Measurements from ENCODE around the gene ELFN2.

Gene ELFN2

DNA sequence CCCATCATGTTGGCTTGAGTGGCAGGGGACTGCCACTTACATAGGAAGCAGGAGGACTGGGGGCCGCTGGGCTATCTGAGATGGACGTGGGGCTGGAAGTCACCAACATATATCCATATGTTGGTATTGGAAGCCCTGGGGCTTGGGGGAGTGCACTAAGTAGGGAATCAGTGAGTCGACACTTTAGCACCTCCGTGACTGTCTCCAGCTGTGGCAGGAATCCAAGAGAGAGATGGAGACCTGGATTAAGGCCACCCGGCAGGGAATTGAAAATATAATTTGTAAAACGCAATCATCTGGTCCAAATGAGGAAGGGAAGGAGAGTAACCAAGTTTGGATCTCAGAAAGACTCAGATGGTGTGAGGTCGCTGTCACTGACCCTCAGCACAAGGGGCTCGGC lies 68.4 kb downstream of the ELFN2 start:
- no peak for DNase-seq (ENCODE audit: low read depth in 3 of 3, low spot score in 1 of 3)

DNA sequence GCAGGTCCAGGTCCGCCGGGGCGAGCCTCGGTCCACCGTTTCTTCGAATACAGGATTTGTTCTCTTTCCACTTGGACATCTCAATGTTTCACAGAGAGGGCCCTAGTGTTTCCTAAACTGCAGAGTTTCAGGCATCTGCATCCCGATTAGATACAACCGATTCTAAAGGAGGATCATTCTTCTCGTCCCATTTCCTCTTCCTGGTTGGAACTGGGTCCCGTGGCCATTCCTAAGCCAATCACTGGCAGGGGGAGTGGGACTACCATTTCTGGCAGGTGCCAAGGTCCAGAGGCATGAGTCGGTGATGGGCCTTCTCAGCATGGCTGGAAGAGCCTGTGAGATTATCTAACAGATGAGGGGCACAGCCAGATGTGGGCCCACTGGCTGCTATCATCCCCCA lies 68.9 kb downstream of the ELFN2 start:
- DNase-seq (ENCODE audit: low read depth in 3 of 3, low spot score in 1 of 3), result no peak

DNA sequence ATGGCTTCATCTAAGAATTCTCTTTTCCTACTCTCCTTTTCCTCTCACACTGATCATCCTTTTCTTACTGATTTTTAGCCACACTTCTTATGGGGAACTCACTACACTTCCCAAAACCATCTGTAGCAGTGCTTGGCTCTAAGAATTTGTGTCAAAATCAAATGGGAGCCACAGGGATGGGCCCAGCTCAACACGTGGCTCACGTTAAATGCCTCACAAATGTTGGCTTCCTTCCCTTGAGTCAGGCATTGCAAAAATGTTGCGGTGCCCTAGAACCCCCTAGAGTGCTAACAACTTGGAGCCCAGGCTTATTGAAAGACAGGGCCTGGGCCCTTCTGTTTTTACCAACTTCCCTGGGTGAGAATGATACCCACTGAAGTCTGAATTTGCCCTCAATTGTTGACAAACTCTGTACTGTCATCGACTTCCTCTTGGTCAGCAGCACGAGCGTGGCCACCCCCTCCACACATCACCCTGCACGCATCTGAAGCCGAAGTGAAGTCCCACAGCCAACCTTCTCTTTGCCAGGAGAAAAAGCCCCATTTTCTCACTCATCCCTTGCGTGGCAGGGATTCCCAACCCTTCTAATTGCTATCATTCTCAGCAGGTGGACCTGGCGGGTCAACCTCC lies 69.7 kb downstream of the ELFN2 start:
- no peak for DNase-seq (ENCODE audit: low read depth in 3 of 3, low spot score in 1 of 3)

DNA sequence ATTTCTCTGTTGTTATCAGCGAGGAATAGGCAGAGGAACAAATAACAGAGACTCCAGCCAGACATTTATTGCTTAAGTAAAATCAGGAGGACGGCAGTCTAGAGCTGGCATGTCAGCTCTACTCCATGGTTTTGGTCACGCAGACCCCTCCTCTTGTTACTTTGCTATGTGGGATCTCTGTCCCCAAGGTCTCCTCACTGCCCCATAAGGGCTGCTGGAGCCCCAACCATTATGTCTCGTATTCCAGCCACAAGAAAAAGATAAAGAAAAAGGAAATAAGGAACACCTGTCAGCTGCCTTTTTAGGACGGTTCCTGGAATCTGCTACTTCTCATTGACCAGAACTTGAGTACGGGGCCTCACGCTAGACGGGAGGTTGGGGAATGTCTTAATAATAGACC lies 70.4 kb downstream of the ELFN2 start:
- DNase-seq (ENCODE audit: low read depth in 3 of 3, low spot score in 1 of 3), result no peak

DNA sequence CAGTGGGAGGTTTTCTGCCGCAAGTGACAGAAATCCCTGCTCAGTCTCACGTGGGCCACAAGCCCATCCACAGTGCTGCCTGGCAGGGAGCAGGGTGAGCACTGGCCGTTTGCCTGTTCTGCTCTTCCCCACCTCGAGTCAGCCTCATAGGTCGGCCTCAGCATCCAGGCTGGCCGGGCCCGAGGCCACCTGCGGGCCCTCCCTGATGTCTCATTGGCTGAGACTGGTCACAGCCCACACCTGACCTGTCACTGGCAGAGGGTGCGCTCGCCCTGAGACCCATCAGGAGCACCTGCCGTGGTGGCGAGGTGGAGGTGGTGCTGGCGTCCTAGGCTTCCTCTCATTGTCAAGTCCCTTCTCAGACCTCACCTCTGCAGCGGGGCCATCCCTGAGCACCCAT lies 72.1 kb downstream of the ELFN2 start:
- no peak for DNase-seq (ENCODE audit: low read depth in 3 of 3, low spot score in 1 of 3)

DNA sequence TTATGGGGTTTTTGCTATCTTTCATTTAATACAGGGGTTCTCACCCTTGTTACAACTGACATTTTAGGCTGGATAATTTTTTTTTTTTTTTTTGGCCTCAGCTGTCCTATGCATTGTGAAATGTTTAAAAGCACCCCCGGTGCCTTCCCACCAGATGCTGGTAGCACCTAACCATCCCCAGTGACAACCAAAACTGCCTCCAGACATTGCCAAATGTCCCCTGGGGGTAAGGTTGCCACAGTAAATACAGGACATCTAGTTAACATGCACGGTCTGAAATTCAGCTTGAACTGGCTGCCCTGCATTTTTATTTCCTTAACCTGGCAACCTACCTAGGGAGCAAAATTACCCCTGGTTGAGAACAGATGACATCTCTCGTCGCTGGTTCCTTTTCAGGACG lies 72.6 kb downstream of the ELFN2 start:
- no peak for DNase-seq (ENCODE audit: low read depth in 3 of 3, low spot score in 1 of 3)

DNA sequence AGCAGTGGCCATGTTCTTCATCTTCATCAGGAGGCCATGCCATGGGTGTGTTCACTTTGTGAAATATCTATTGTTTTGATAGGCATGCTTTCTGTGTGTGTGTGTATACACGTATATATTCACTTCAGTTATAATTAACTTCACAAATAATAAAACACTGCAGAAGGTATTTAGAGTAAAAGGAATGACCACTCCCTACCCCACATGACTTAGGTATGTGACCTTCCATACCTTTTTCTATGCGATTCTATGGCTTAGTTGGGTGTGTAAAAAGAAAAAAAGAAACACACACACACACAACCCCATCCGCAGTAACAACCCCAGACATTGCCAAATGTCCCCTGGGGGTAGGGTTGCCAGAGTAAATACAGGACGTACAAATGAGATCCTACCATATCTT lies 73.0 kb downstream of the ELFN2 start:
- no peak for DNase-seq (ENCODE audit: low read depth in 3 of 3, low spot score in 1 of 3)

DNA sequence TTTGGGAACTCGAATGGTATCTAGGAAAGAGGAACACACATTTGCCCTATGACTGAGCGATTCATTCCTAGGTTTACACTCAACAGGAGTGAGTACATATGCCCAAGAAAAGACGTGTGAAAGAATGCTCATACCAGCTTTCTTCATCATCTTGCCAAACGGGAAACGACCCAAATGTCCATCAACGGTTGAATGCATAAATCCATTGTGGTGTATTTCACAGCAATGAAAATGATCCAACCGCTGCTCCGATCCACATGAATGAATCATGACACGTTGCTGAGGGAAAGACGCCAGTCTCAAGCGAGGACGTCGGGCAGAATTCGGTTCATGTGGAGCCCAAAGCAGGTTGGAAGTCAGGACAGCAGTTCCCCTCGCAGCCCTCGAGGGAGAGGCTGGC lies 73.4 kb downstream of the ELFN2 start:
- no peak for DNase-seq (ENCODE audit: low read depth in 3 of 3, low spot score in 1 of 3)

DNA sequence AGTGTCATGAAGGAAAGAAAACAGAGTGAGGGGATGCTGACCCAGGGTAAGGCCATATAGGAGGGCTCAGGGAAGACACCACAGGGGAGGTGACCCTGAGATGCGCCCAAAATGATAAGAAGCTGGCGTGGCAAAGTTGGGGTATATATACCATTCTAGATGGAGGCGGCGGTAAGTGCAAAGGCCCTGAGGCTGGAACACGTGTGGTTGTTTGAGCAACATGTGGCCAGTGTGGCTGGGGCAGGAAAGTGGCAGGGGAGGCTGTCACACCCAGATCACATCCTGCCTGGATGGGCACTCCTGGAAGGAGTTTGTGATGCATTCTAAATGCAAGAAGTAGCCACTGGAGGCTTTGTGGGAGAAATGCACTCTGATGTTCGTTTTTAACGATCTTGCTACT lies 74.8 kb downstream of the ELFN2 start:
- no peak for DNase-seq (ENCODE audit: low read depth in 3 of 3, low spot score in 1 of 3)

DNA sequence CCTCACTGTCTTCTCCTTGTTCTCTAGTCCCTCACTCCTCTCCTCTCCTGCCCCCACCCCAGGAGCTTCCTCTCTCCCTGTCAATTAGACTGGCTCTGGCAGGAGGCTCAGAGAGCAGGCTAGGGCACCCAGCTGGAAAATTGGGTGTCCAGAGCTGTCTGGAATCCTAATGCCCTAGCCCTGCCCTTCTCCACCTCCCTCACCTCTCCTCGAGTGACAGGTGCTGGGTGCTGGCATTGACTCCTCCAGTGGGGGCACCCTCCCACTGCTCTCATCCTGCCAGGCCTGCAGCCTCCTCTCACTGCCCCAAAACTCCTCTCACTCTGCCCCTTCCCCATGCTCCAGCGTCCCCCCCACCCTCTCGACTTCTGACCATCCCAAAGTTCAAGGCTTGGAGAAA lies 76.0 kb downstream of the ELFN2 start:
- no peak for DNase-seq (ENCODE audit: low read depth in 3 of 3, low spot score in 1 of 3)

DNA sequence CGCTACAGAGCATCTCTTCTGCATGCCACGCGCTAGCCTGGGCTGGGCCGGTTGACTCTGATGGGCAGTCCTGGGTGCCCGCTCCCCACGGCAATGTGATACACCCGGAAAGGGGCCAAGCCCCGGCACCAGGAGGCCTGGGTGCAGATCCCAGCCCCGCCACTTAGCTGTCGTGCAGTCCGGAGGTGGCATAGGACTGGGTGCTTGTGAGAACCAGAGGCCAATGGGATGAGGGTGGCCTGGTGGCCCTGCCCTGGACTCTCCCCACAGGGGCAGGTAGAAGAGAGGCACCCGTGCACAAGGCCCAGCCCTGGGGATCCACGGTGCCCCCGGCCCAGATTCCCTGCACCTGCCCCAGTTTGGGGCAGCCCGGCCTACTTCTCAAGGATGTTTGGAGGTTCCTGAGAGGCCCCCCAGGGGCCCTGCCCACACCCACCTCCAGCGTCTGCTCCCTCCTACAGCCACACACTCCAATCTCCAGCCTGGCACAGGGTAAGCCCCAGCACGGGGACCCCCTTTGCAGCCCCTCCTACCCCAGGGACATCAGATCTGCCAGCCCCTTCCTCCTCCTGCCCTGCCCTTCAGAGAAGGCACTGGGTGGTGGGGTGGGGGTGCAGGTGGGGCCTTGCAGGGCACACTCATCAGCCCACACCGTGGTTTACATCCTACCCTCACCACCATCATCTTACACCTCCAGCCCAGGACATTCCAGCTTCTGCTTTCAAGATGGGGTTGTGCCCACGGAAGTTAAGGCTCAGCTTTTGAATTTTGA lies 78.0 kb downstream of the ELFN2 start:
- DNase-seq (ENCODE audit: low read depth in 3 of 3, low spot score in 1 of 3), result no peak

DNA sequence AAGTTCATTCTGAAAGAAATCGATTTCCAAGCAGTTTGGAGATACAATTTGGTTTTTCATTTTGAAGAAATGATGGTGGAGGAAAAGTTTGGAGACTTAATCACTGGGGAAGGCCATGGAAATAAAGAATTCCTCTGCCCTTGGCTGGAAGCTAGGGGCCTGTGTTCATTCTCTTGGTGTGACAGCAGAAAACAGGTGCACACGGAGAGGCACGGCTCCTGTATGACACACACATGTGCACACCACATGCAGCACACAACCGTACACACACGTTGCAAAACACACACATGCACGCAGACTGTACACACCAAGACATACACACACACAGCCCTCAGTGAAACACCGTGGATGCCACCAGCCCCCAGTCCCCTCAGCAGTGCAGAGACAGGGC lies 80.8 kb downstream of the ELFN2 start:
- no peak for DNase-seq (ENCODE audit: low read depth in 3 of 3, low spot score in 1 of 3)

DNA sequence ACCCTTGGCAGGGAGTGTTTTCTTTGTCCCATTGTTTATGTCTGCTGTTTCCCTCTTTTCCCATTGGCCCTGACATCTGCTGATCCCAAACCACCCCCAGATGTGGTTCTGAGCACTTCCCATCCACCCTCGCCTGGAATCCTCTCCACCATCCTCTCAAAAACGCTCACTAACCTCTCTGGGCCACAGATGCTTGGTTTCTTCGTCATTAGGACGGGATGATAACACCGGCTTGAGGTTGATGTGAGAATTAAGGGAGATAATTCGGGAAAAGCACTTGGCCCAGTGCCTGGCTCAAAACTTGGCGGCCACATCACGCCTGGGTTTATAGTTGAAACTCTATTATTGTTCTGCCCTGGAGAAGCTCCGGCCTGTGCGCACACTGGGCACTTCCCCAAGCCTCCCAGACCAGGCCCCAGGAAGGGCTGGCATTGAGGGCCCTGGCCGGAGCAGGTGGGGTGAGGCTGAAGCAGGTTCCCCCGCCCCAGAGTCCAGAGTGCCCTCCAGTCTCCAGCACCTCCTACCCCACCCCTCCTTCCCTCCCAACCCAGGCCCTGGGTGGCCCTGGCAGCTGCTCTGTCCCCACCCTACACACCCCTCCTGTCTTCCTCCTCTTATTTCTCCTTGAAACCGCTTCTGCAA lies 81.3 kb downstream of the ELFN2 start:
- no peak for DNase-seq (ENCODE audit: low read depth in 3 of 3, low spot score in 1 of 3)

DNA sequence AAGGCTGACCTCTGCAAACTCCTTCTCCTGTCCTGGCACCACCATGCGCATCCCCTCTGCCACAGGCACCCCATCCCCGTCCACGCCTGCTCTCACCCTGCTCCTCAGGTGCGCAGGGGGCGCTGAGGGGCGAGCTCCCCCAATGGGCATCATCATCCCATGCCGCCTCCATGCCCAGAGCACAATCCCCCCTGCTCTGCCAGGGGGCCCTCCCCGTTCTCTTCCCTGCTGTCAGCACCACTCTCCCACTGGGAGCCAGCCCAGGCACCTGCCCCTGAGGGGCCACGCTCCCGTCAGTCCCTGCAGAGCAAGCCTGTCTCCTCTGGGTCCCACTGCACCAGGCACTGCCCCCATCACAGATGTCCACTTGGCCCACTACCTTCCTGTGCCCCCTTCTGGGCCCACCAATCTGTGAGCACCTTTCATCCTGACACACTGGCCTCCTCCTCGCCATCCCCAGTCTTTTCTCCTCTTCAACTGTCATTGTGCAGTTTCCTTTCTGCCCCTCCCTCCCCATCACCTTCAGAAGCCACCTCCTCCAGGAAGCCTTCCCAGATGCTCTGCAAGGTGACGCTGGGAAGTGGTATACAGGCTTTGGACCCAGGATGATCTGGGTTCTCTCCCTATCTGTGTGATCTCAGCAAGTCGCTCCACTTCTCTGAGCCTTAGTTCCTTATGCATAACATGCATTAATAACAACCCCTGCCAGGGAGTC lies 82.4 kb downstream of the ELFN2 start:
- DNase-seq (ENCODE audit: low read depth in 3 of 3, low spot score in 1 of 3), result no peak

DNA sequence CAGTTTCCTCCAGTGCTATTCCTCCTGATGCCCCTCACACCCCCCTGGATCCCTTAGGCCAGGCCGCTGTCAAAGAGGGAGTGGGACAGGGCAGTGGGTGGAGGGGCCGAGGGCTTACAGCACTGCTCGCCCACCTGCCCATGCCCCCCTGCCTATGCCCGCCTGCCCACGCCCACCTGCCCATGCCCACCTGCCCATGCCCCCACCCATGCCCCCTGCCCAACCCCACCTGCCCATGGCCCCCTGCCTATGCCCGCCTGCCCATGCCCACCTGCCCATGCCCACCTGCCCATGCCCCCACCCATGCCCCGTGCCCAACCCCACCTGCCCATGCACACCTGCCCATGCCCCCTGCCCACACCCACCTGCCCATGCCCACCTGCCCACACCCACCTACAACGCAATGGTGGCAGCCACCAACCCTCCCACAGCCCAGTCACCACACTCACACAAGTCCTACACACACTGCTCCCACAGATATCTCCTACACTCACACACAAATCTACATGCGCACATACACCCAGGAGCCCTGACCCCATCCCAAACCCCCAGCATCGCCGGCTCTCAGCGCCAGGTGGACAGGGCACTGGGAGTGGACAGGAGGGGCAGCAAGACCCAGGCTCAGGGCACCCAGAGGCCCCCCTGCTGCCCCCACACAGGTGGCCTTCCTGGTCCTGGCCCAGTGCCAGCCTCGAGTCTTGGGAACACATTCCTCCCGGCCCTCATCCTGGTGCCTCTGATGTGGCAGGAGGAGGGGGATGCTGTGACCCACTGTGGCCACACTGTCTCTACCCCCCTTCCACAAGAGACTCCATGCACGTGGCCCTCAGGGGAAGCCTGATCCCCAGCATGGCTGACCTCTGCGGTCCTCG lies 83.2 kb downstream of the ELFN2 start:
- DNase-seq (ENCODE audit: low read depth in 3 of 3, low spot score in 1 of 3), result no peak

DNA sequence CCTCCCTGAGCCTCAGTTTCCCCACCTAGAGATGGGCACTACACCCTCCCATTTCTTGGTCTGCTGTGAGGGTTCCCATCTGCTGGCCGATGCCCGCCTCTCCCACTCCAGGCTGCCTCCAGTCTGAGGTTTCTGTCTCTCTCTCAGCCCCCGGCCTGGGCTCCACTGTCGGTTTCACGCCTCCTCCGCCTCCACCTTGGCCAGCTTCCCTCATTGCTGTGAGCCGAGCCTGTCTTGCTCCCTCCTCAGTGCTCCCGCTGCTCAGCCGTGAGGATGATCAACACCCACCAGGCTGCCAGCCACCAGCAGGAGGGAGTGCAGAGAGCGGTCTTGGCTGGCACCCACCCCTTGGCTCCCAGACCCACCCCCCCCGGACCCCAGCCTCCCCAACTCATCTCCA lies 83.9 kb downstream of the ELFN2 start:
- no peak for DNase-seq (ENCODE audit: low read depth in 3 of 3, low spot score in 1 of 3)

DNA sequence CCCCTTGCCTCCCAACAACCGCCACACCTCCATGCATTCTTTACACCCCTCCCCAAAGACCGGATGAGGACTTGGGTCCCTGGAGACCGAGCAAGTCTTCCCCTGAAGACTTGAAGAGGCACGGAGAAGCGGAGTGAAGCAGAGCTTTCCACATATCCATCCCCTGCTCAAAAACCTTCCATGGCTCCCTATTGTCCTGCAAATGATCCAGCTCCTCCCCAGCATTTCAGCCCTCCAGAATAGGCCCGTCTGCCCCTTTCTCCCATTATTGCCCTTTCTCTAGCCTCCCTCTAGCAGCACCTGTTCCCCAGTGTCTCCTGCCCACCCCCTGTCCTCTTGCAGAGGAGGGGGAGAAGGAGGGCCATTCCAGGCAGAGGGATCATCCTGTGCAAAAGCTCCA lies 85.2 kb downstream of the ELFN2 start:
- DNase-seq (ENCODE audit: low read depth in 3 of 3, low spot score in 1 of 3), result no peak

DNA sequence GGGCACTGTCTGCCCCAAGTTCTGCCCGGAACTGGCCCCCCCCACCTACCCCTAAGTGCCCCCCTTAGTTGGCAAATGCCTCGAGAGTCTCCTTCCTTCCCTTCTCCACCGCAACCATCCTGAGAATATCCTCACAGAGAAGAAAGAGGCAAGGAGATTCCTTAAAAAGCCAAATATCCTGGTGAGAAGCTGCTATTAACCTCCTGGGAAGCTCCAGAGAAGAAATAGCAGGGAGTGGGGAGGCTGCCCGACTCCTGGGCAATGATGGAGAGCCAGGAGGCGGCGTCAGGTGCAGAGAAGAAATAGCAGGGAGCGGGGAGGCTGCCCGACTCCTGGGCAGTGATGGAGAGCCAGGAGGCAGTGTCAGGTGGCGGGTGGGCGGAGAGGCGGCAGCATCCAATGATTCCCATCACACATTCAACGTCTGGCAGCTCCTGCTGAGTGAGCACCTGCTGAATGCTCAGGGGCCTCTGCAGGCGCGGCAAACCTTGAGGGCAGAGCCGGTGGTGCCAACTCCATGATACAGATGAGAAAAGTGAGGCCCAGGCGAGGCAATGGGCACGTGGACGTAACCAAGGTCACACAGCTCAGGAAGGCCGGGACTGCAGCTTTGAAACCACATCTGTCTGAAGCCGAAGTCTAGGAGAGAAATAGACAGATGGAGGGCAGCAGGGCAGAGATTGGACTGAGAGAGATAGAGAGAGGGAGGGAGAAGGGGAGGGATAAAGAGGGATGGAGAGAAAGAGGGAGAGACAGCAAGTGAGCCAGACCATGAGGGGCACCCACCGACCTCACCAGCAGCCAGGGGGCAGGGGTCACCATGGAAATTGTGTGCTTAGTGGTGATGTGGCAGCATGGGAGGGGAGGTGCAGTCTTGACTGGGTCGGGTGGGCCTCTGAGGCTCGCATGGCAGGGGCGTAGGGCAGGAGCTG lies 86.7 kb downstream of the ELFN2 start:
- no peak for DNase-seq (ENCODE audit: low read depth in 3 of 3, low spot score in 1 of 3)

DNA sequence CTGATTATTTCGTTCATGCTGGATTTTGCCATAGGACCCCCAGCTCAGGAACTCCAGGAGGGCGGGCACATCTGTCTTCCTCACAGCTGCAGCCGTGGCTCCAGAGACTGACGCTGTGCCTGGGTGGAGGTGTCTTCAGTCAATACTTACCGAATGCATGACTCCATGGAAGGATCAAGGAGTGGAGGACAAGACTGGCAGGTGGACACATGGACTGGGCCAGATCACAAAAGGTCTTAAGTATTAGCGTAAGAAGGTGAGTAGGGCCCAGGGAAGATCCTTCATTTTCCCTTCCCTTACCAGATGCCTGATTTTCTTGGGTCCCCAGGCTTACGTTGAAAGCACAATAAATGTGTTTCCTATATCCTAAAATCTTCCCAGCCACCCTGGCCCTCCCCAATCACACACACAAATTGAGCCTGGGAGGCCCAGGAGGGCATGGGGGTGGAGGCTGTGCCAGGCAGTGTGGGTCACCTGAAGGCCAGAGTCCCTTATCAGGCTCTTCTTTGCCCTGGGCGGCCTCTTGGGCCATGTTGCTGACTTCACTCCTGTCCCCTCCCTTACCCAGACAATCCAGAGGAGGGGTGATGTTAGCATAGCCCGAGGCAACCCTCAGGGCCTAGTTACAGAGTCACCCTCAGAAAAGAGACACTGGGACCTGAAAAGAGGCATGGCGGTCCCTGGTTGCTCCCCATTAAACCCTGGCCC lies 88.6 kb downstream of the ELFN2 start:
- no peak for DNase-seq (ENCODE audit: low read depth in 3 of 3, low spot score in 1 of 3)
